ENCODE results near the gene ACSBG1.

The ACSBG1 gene

DNA sequence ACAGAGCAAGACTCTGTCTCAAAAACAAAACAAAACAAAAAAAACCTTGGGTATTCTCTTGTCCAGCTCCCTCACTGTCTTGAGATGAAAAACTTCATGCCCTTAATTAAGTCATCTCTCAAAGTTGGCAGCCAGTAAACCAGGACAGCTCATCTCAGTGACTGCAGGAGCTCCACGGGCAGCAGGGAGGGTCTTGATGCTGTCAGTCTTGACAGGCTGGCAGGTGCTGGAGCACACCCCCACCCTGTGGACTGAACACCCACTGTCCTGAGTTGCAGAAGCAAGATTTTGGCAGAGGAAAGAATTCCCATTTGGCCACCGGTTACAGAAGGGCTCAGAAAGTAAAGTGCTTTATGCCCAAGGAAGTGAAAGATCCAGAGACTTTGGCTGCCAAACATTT, 38.0 kb upstream of the ACSBG1 start:
- DNase-seq (ENCODE audit: low read depth) = no peak
- no peak for TF ChIP-seq CTCF (IDR thresholded peaks at IDR 0.05; ENCODE audit: insufficient read depth, low read depth, low read length, missing control alignments)
- H3K4me3 ChIP-seq (ENCODE audit: low read length) = no peak overlapping the region

- TF ChIP-seq CTCF (IDR thresholded peaks at IDR 0.05; ENCODE audit: insufficient read depth, low read depth, low read length, missing control alignments) = no peak
- DNase-seq (ENCODE audit: low read depth) = no peak
- H3K4me3 ChIP-seq (ENCODE audit: low read length) = no peak overlapping the region
Measured at GRCh38 chr15:78266806-78267205, 32.4 kb upstream of the ACSBG1 start.

DNA sequence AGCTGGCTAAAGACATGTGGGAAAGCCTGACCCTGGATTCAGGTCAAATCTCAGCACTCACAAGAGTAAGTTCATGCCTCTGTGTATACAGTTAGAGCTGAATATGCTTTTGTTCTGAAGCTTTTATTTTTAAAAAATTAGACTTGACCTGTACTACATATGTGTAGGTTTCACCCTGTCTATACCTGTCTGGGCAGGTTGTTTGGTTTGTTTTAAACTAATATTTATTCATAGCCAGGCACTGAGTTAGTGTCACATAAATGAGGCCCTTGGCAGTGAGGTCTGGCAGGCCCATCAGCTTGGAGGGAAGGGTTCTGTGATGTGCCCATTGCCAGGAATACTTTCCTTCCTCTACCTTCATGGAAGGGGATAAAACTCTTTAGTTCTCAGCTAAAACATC, 31.9 kb upstream of the ACSBG1 start:
- H3K4me3 ChIP-seq (ENCODE audit: low read length) = peak overlapping the region; percentile 2
- DNase-seq (ENCODE audit: low read depth) = peak; percentile 64
- no peak for TF ChIP-seq CTCF (IDR thresholded peaks at IDR 0.05; ENCODE audit: insufficient read depth, low read depth, low read length, missing control alignments)

- no peak for TF ChIP-seq CTCF (IDR thresholded peaks at IDR 0.05; ENCODE audit: insufficient read depth, low read depth, low read length, missing control alignments)
- DNase-seq (ENCODE audit: low read depth) = peak; percentile 91
- H3K4me3 ChIP-seq (ENCODE audit: low read length) = peak overlapping the region; percentile 54
Measured at GRCh38 chr15:78265752-78266224, 31.4 kb upstream of the ACSBG1 start.

DNA sequence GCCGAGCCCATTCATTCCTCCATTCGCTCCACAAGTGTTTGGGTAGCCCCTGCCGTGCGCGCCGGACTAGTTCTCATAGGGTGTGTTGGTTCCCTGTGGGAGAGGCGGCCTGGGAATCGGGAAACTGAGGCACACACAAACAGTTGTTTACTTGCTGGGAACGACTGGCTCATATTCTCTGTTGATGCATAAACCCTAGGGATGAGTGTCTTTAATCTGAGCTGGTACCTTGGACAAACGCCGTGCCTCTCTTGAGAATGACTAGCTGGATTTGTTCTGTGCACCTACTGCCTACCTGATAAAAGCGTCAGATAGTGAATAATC, 30.7 kb upstream of the ACSBG1 start:
- peak overlapping the region; percentile 54 for H3K4me3 ChIP-seq (ENCODE audit: low read length)
- peak; percentile 19 for DNase-seq (ENCODE audit: low read depth)
- no peak for TF ChIP-seq CTCF (IDR thresholded peaks at IDR 0.05; ENCODE audit: insufficient read depth, low read depth, low read length, missing control alignments)

- H3K4me3 ChIP-seq (ENCODE audit: low read length) = peak within 1 kb of the TSS; percentile 54
- no peak for TF ChIP-seq CTCF (IDR thresholded peaks at IDR 0.05; ENCODE audit: insufficient read depth, low read depth, low read length, missing control alignments)
- DNase-seq (ENCODE audit: low read depth) = peak; percentile 40
Measured at GRCh38 chr15:78264304-78265136, 30.2 kb upstream of the ACSBG1 start, which contains the start of gene DNAJA4. TSS of gene DNAJA4 (plus strand) at chr15:78264562. CDS start at chr15:78264764, 202 bp downstream.

DNA sequence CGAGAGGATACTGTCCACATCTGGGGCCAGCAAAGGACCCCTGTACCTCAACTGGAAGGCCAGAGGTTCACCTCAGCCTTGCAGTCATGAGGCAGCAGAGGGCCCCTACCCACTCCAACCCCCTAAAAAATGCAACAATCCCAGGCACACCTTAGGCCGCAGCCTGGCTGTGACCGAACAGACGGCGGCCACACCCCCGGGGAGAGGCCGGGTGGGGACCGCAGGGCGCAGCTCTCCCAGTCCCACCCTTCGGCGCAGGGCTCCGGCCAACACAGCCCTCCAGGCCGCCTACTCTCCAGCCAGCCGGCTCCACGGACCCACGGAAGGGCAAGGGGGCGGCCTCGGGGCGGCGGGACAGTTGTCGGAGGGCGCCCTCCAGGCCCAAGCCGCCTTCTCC, 29.5 kb upstream of the ACSBG1 start:
- DNase-seq (ENCODE audit: low read depth) = no peak
- TF ChIP-seq CTCF (IDR thresholded peaks at IDR 0.05; ENCODE audit: insufficient read depth, low read depth, low read length, missing control alignments) = no peak
- H3K4me3 ChIP-seq (ENCODE audit: low read length) = no peak overlapping the region
